Small intestine (tissue), 7 donors: ENCODE measurements around the gene ETFA. TPM values are rescaled to one million over a fixed set of nuclear protein-coding genes. Genes with fewer than 3 reads are reported as not detected.

Experiments used
- DNase-seq, 2 donors: peaks; one replicate each; pipeline versions ENCODE4 v3.0.0 to v3.0.0-alpha.2; 2013
- FAIRE-seq: peaks from 2 replicates; lab custom pipeline; 2012; peaks lifted over from hg19 to GRCh38; lab: Jason Lieb, UNC
- H3K27ac ChIP-seq, 3 donors: one replicate each; pipeline ENCODE4 v1.5.1; 2013; ENCODE audit warnings: low read length in 2 of 3, mild to moderate bottlenecking in 2 of 3, control low read depth in 1 of 3, inconsistent platforms in 1 of 3, low read depth in 1 of 3, moderate library complexity in 1 of 3
- H3K27me3 ChIP-seq, 3 donors: one replicate each; pipeline ENCODE4 v1.6.1; 2013; ENCODE audit warnings: low read length in 3 of 3, inconsistent platforms in 1 of 3; ENCODE audit not compliant: control insufficient read depth in 3 of 3, insufficient read depth in 3 of 3
- H3K36me3 ChIP-seq, 3 donors: one replicate each; pipeline ENCODE4 v1.6.1; 2013; ENCODE audit warnings: low read length in 3 of 3, inconsistent platforms in 1 of 3, low read depth in 1 of 3, mild to moderate bottlenecking in 1 of 3, moderate library complexity in 1 of 3; ENCODE audit not compliant: control insufficient read depth in 3 of 3, insufficient read depth in 2 of 3
- H3K4me1 ChIP-seq, 3 donors: one replicate each; pipeline ENCODE4 v1.6.1; 2013; ENCODE audit warnings: low read length in 2 of 3, inconsistent platforms in 1 of 3, low read depth in 1 of 3, mild to moderate bottlenecking in 1 of 3, moderate library complexity in 1 of 3; ENCODE audit not compliant: control insufficient read depth in 3 of 3, insufficient read depth in 2 of 3
- H3K4me3 ChIP-seq, 3 donors: one replicate each; pipeline ENCODE4 v1.5.1; 2013; ENCODE audit warnings: low read length in 3 of 3, control low read depth in 1 of 3, inconsistent platforms in 1 of 3, low read depth in 1 of 3, mild to moderate bottlenecking in 1 of 3, moderate library complexity in 1 of 3
- H3K9me3 ChIP-seq, 2 donors: one replicate each; pipeline ENCODE4 v1.6.1; 2013; ENCODE audit warnings: low read depth in 1 of 2, low read length in 1 of 2; ENCODE audit not compliant: control insufficient read depth in 2 of 2, insufficient read depth in 1 of 2
- WGBS, 3 donors: extraction: QIAGEN DNeasy Blood & Tissue Kit; methylation state at CpG; one replicate each; pipeline ENCODE4 v1.1.7; 2013; 5-methylcytosine and 5-hydroxymethylcytosine counted together
- polyA plus RNA-seq, 4 donors: library from polyadenylated mRNA; stranded (reverse) in 3 of 4; unstranded in 1 of 4; fragments of 200-250 nt in 3 of 4; fragments of 120-200 nt in 1 of 4; gene quantifications; one replicate each; pipeline versions ENCODE4 v1.2.1 to v1.2.3, GENCODE V29; 2013
- donor health status: healthy with polysubstance abuse.
- donor health status: control.
- donor health status: control.
- donor health status: Bipolar disorder and iron deficiency.
- donor health status: healthy.

ETFA gene
- polyA plus RNA-seq, 4 donors = 184 to 346 (median 213) TPM

- Histone ChIP-seq H3K4me3 (no peak overlapping the region), H3K27ac (no peak overlapping the region), H3K36me3 (peaks cover 0 to 31% (median 18%) of the 10 kb centered on the region in 3 donors), H3K4me1 (no peaks in the 10 kb centered on the region), H3K9me3 (no peaks in the 10 kb centered on the region), H3K27me3 (no peaks in the 10 kb centered on the region)
- no peak for DNase-seq
- 88 to 95% (median 93%) methylated on average over 2 of the region's 2 CpGs for WGBS, 3 donors
- FAIRE-seq = no peak
Observed at GRCh38 chr15:76223521-76223920, 87.7 kb downstream of the ETFA start.

- FAIRE-seq = peak; percentile 98
- WGBS, 3 donors = 93 to 97% (median 94%) methylated on average over 4 of the region's 4 CpGs
- H3K36me3 ChIP-seq = peaks cover 0 to 30% (median 21%) of the 10 kb centered on the region in 3 donors
Observed at GRCh38 chr15:76222159-76222558, 89.1 kb downstream of the ETFA start.

GRCh38 chr15:76221085-76221767, 90.0 kb downstream of the ETFA start:
- no peak for FAIRE-seq
- H3K4me1 ChIP-seq = no peaks in the 10 kb centered on the region
- WGBS, 3 donors = 41 to 80% (median 48%) methylated on average over 1 of the region's 1 CpG
- H3K36me3 ChIP-seq = peaks cover 3 to 26% (median 21%) of the 10 kb centered on the region in 3 donors
- H3K4me3 ChIP-seq = no peak overlapping the region
- no peaks in the 10 kb centered on the region for H3K27me3 ChIP-seq
- DNase-seq = peak; percentile 18 to 45
- H3K27ac ChIP-seq = no peak overlapping the region
- no peaks in the 10 kb centered on the region for H3K9me3 ChIP-seq

More at GRCh38 chr15:76222159-76222558, 89.1 kb downstream of the ETFA start:
- DNase-seq = no peak
- no peaks in the 10 kb centered on the region for H3K9me3 ChIP-seq
- no peak overlapping the region for H3K4me3 ChIP-seq
- no peaks in the 10 kb centered on the region for H3K27me3 ChIP-seq
- H3K27ac ChIP-seq = no peak overlapping the region
- no peaks in the 10 kb centered on the region for H3K4me1 ChIP-seq

GRCh38 chr15:76217882-76218217, 93.4 kb downstream of the ETFA start:
- H3K36me3 ChIP-seq = peaks cover 11 to 32% (median 31%) of the 10 kb centered on the region in 3 donors
- no peaks in the 10 kb centered on the region for H3K9me3 ChIP-seq
- no peak for FAIRE-seq
- H3K27me3 ChIP-seq = no peaks in the 10 kb centered on the region
- no peaks in the 10 kb centered on the region for H3K4me1 ChIP-seq
- H3K27ac ChIP-seq = no peak overlapping the region
- no peak overlapping the region for H3K4me3 ChIP-seq
- 88 to 94% (median 93%) methylated on average over 5 of the region's 5 CpGs for WGBS, 3 donors
- no peak for DNase-seq

- Histone ChIP-seq H3K27ac (no peak overlapping the region), H3K4me1 (no peaks in the 10 kb centered on the region), H3K27me3 (no peaks in the 10 kb centered on the region), H3K36me3 (peaks cover 11 to 34% (median 28%) of the 10 kb centered on the region in 3 donors), H3K9me3 (no peaks in the 10 kb centered on the region), H3K4me3 (no peak overlapping the region)
- DNase-seq = no peak
- FAIRE-seq = no peak
- 77 to 79% (median 77%) methylated on average over 7 of the region's 7 CpGs for WGBS, 3 donors
Observed at GRCh38 chr15:76217029-76217881, 94.0 kb downstream of the ETFA start.

GRCh38 chr15:76215634-76216033, 95.6 kb downstream of the ETFA start:
- H3K9me3 ChIP-seq = no peaks in the 10 kb centered on the region
- H3K27me3 ChIP-seq = no peaks in the 10 kb centered on the region
- H3K4me3 ChIP-seq = no peak overlapping the region
- H3K4me1 ChIP-seq = peaks cover 0 to 7% (median 0%) of the 10 kb centered on the region in 3 donors
- FAIRE-seq (no peak), DNase-seq (no peak)
- 72 to 94% (median 89%) methylated on average over 1 of the region's 1 CpG for WGBS, 3 donors
- no peak overlapping the region for H3K27ac ChIP-seq
- H3K36me3 ChIP-seq = peaks cover 13 to 44% (median 35%) of the 10 kb centered on the region in 3 donors

GRCh38 chr15:76209942-76210341, 101.3 kb downstream of the ETFA start:
- Histone ChIP-seq H3K27ac (no peak overlapping the region), H3K9me3 (no peaks in the 10 kb centered on the region), H3K4me3 (no peak overlapping the region), H3K4me1 (peaks cover 0 to 11% (median 0%) of the 10 kb centered on the region in 3 donors), H3K27me3 (no peaks in the 10 kb centered on the region), H3K36me3 (peaks cover 7 to 72% (median 26%) of the 10 kb centered on the region in 3 donors)
- WGBS, 3 donors = 91 to 95% (median 93%) methylated on average over 3 of the region's 3 CpGs
- DNase-seq = no peak
- no peak for FAIRE-seq

GRCh38 chr15:76209523-76209922, 101.7 kb downstream of the ETFA start:
- Histone ChIP-seq H3K4me1 (peaks cover 0 to 11% (median 0%) of the 10 kb centered on the region in 3 donors), H3K27me3 (no peaks in the 10 kb centered on the region), H3K36me3 (peaks cover 4 to 70% (median 22%) of the 10 kb centered on the region in 3 donors), H3K4me3 (no peak overlapping the region), H3K9me3 (no peaks in the 10 kb centered on the region), H3K27ac (no peak overlapping the region)
- WGBS, 3 donors = 95 to 100% (median 97%) methylated on average over 1 of the region's 1 CpG
- no peak for FAIRE-seq
- DNase-seq = no peak
